ENCODE results near the gene RBM41.
"Not testable (repeated sequence)": the region's sequence is repeated elsewhere in the genome, so short reads cannot be mapped to it uniquely, and the experiment has no call there.

The RBM41 gene

GRCh38 chrX:107118322-107119147 is at the start of gene RBM41:
Gene RBM41, minus strand, starts transcription at chrX:107118822. Its CDS starts 49 bp downstream, at chrX:107118773.
- DNase-seq, result peak; percentile 89

DNA sequence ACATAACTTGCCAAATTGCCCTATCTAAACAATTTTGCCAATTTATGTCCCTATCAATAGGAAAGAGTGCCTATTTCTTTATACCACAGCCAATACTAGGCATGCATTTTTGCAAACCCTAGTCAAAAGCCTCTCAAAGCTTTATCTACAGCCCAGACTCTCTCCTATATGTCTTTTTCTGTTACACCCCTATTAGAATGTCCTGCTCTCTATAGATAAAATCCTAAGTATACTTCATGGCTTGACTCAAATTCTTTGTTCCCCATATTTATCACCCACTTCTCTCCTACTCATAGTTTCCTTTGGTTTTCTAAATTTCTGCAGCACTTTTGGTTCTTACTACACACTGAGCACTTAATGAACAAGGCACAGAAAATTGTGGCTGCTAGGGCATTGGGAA is 49.6 kb upstream of the RBM41 start:
- DNase-seq, result no peak

GRCh38 chrX:107167163-107167921 is 48.7 kb upstream of the RBM41 start:
- no peak for DNase-seq

DNA sequence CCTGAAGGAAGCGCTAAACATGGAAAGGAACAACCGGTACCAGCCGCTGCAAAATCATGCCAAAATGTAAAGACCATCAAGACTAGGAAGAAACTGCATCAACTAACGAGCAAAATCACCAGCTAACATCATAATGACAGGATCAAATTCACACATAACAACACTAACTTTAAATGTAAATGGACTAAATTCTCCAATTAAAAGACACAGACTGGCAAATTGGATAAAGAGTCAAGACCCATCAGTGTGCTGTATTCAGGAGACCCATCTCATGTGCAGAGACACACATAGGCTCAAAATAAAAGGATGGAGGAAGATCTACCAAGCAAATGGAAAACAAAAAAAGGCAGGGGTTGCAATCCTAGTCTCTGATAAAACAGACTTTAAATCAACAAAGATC is 39.0 kb upstream of the RBM41 start:
- not testable (repeated sequence) for DNase-seq

DNA sequence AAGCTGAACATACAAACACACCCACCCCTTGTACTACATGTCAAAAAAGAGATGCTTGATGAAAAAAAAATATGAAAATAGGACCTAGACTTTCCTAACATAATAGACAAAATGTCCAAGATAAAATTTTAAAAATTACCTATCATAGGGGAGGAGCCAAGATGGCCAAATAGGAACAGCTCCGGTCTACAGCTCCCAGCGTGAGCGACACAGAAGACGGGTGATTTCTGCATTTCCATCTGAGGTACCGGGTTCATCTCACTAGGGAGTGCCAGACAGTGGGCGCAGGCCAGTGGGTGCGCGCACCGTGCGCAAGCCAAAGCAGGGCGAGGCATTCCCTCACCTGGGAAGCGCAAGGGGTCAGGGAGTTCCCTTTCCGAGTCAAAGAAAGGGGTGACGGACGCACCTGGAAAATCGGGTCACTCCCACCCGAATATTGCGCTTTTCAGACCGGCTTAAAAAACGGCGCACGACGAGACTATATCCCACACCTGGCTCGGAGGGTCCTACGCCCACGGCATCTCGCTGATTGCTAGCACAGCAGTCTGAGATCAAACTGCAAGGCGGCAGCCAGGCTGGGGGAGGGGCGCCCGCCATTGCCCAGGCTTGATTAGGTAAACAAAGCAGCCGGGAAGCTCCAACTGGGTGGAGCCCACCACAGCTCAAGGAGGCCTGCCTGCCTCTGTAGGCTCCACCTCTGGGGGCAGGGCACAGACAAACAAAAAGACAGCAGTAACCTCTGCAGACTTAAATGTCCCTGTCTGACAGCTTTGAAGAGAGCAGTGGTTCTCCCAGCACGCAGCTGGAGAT is 37.2 kb upstream of the RBM41 start:
- DNase-seq, result not testable (repeated sequence)

DNA sequence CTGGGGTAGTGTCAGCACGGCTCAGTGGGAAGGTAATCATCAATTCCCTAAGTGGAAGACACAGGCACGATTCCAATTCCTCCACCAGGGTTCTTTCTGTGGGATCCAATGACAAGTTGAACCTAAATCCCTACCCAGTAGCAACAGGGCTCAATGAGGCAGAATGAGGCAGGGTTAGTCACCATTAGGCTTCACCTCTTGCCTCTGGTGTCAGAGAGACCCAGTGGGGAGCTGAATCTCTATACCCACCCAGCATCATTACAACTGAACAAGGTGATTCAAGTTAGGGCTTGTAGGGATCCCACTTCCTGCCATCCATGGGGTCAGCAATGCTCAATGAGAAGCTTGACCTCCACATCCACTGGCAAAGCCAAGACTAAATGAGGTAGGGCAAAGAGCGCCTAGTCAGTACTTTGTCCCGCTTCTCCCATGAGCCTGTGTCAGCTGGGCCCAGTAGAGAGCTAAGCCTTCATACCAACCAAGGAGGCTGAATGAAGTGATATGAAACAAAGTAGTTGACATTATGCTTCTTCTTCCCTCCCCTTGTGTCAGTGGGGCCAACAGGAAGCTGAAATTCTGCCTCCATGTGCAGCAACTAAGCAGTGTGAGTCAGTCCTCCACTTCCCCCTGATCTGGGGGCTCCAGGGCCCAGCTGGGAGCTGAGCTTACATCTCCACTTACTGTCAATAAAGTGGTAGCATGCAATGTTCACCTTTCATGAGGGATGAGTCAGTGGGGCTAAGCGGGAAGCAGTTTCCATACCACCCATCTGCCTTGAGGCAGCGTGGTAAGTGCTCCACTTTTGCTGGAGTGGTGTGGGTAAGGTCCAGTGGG is 36.4 kb upstream of the RBM41 start:
- no peak for DNase-seq

DNA sequence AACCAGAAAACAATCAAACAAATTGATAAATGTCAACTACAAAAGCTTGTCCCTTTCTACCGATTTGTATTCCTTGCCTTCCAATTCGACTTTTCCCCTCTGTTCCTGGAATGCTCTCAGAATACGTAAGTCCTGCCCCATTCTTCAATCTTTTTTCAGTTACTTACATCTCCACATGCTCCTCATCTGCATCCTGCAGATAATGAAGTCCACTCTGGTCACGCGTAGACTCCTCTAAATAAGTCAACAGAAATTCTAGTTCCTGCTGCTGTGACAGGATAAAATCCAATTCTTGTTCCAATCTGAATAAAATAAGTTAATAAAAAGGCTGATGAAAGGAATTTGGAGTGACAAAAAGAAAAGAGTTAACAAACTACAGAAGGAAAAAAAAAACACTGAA is 34.4 kb upstream of the RBM41 start:
- no peak for DNase-seq

- DNase-seq, result no peak
Observed at GRCh38 chrX:107146670-107147069, 28.0 kb upstream of the RBM41 start.

GRCh38 chrX:107135965-107136307 is 17.3 kb upstream of the RBM41 start:
- no peak for DNase-seq

GRCh38 chrX:107135049-107135964 is 16.7 kb upstream of the RBM41 start:
- DNase-seq, result peak; percentile 62

DNA sequence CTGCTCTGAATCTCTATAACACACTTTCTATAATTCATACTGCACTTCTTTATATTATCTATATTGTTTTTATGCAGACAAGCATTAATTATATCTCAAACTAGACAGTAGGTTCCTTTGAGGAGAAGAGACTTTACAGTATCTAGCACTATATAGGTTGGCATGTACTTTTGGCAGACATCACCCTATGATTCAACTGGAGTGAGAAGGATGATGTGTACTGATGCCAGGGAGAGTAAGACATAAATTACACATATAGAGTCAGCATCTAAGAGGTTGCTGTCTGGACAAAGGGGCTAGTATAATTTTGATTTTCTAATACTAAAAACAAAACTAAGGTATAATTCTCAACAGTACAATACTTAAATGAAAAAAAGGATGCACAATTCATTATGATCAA is 5.1 kb upstream of the RBM41 start:
- no peak for DNase-seq

DNA sequence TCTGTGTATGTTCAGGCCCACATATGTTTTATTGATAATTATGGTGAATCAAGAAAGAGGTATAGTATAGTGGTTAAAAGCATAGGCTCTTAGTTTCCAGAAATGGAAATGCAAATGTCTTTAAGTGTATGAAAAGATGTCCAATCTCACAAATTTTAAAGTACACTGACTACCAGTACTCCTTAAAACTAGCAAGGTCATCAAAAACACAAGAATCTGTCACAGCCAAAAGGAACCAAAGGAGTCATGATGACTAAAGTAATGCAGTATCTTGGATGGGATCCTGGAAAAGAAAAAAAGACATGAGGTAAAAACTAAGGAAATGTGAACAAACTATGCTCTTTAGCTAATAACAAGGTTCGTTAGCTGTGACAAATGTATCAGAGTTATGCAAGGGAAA is 661 bp upstream of the RBM41 start:
- DNase-seq, result no peak

GRCh38 chrX:107117993-107118321 is 665 bp downstream of the RBM41 start:
- DNase-seq, result no peak

- DNase-seq, result no peak
Observed at GRCh38 chrX:107107459-107107858, 11.2 kb downstream of the RBM41 start.

GRCh38 chrX:107102980-107103379 is 15.6 kb downstream of the RBM41 start:
- DNase-seq, result no peak

- DNase-seq, result no peak
Observed at GRCh38 chrX:107076158-107076557, 42.5 kb downstream of the RBM41 start.

DNA sequence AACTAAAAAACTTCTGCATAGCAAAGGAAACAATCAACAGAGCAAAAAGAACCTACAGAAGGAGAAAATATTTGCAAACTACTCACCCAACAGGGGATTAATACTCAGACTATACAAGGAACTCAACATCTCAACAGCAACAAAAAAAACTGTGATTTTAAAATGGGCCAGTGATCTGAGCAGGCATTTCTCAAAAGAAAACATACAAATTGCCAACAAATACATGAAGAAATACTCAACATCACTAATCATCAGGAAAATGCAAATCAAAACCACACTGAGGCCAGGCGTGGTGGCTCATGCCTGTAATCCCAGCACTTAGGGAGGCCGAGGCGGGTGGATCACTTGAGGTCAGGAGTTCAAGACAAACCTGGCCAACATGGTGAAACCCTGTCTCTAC is 60.9 kb downstream of the RBM41 start:
- DNase-seq, result not testable (repeated sequence)

- DNase-seq, result no peak
Observed at GRCh38 chrX:107054978-107055377, 63.6 kb downstream of the RBM41 start.

GRCh38 chrX:107050195-107050709 is 68.4 kb downstream of the RBM41 start:
- no peak for DNase-seq

DNA sequence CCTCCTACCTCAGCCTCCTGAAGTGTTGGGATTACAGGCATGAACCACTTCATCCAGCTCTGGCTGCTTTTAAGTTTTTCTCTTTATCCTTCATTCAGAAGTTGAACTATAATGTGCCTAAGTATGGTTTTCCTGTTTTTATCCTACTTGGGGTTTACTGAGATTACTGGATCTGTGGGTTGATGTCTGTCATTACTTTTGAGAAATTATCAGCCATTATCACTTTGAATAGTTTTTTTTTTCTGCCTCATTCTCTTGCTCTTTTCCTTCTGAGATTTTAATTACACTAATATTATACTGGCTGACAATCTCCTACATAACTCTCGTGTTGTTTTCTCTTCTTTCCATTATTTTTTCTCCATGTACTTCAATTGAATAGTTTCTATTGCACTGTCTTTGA is 71.0 kb downstream of the RBM41 start:
- no peak for DNase-seq

DNA sequence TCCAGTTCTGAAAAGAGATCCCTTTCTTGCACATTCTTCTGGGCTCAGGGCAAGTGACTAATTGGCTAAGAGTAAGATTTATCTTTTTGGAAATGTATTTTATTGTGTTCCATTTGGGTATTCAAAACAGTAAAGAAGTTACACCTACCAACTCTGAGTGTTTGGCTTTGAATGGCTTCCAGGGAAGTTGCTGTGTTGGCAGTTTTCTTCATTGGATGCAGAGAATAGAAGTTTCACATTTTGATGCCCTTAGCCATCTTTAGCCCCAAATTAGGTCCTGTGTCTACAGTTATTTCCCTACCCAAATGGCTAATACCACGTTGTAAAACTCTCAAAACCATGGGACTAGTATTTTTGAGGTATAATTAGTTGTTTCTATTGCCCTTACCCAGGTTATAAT is 88.9 kb downstream of the RBM41 start:
- no peak for DNase-seq

Data from activated effector memory CD4-positive, alpha-beta T cell treated with anti-CD3 and anti-CD28 coated beads, Interleukin-2, amount 50 U/mL, for 16 hours (primary cell).